RPMI7951 (cell line): Measurements from ENCODE around the gene DAPK3. TPM values are rescaled to one million over a fixed set of nuclear protein-coding genes. Genes with fewer than 3 reads are reported as not detected.
A peak's percentile ranks its signal among the peaks of the same experiment; 100 is the strongest.
"Not testable (repeated sequence)": the region's sequence is repeated elsewhere in the genome, so short reads cannot be mapped to it uniquely, and the experiment has no call there.

Source experiments
- DNase-seq: peaks from one replicate; pipeline ENCODE4 v3.0.0-alpha.2; 2012; ENCODE audit warnings: low read depth
- total RNA-seq: library from RNA; depleted of rRNA; stranded (reverse); fragments of >200 nt; shearing (Covaris generic); gene quantifications from 2 replicates; pipeline ENCODE4 v1.2.3, GENCODE V29; 2014

The DAPK3 gene
- total RNA-seq, 1 experiment from 2014 or later: 54.1 TPM

GRCh38 chr19:3955276-3955675 lies 15.6 kb downstream of the DAPK3 start:
- DNase-seq: not testable (repeated sequence)

GRCh38 chr19:3954107-3954506 lies 16.8 kb downstream of the DAPK3 start:
- no peak for DNase-seq

- not testable (repeated sequence) for DNase-seq
Observed at GRCh38 chr19:3952755-3953276, 18.1 kb downstream of the DAPK3 start.

GRCh38 chr19:3950871-3951861 lies 19.7 kb downstream of the DAPK3 start:
- no peak for DNase-seq

GRCh38 chr19:3949997-3950859 lies 20.7 kb downstream of the DAPK3 start:
- DNase-seq: no peak

- no peak for DNase-seq
Observed at GRCh38 chr19:3949294-3949693, 21.6 kb downstream of the DAPK3 start.

GRCh38 chr19:3947316-3947933 lies 23.5 kb downstream of the DAPK3 start:
- DNase-seq: not testable (repeated sequence)

GRCh38 chr19:3945838-3946237 lies 25.1 kb downstream of the DAPK3 start:
- DNase-seq: peak; percentile 14

- DNase-seq: no peak
Observed at GRCh38 chr19:3944018-3944721, 26.7 kb downstream of the DAPK3 start.

- DNase-seq: peak; percentile 19
Observed at GRCh38 chr19:3942790-3943409, 28.0 kb downstream of the DAPK3 start.

- DNase-seq: not testable (repeated sequence)
Observed at GRCh38 chr19:3938300-3938950, 32.5 kb downstream of the DAPK3 start.

- no peak for DNase-seq
Observed at GRCh38 chr19:3936506-3937442, 34.1 kb downstream of the DAPK3 start.

GRCh38 chr19:3932931-3933810 lies 37.7 kb downstream of the DAPK3 start, which contains the start of gene NMRK2:
Gene NMRK2, plus strand, starts transcription at chr19:3933069. Its CDS starts 603 bp downstream, at chr19:3933672.
- DNase-seq: no peak

GRCh38 chr19:3931041-3931440 lies 39.9 kb downstream of the DAPK3 start:
- no peak for DNase-seq

GRCh38 chr19:3923912-3924311 lies 47.0 kb downstream of the DAPK3 start:
- no peak for DNase-seq

GRCh38 chr19:3923096-3923758 lies 47.7 kb downstream of the DAPK3 start:
- no peak for DNase-seq

GRCh38 chr19:3919793-3920192 lies 51.1 kb downstream of the DAPK3 start:
- no peak for DNase-seq
